Suppressor macrophage treated with lipopolysaccharide for 4 hours (primary cell): ENCODE results near the gene KIF9.
"Not testable (repeated sequence)": the region's sequence is repeated elsewhere in the genome, so short reads cannot be mapped to it uniquely, and the experiment has no call there.

ENCODE experiments used
- DNase-seq: peaks from one replicate; pipeline ENCODE4 v3.0.0-alpha.2; 2020

Gene KIF9

GRCh38 chr3:47180011-47180410 lies 102.6 kb downstream of the KIF9 start:
- not testable (repeated sequence) for DNase-seq
